ENCODE measurements around the gene ECSCR.
A peak's percentile ranks its signal among the peaks of the same experiment; 100 is the strongest.
"Not testable (repeated sequence)": the region's sequence is repeated elsewhere in the genome, so short reads cannot be mapped to it uniquely, and the experiment has no call there.

Gene ECSCR

GRCh38 chr5:139486201-139486600 is 23.7 kb upstream of the ECSCR start:
- 63 to 67% methylated on average over 6 to 7 of the region's 7 CpGs for WGBS, 2 experiments (ENCODE audit: insufficient coverage in 2 of 2)
- H3K27ac ChIP-seq (ENCODE audit: low read depth, low read length, severe bottlenecking), result no peak overlapping the region
- H3K36me3 ChIP-seq (ENCODE audit: control insufficient read depth, insufficient read depth, low read length), result no peaks in the 10 kb centered on the region
- no peaks in the 10 kb centered on the region for H3K4me1 ChIP-seq (ENCODE audit: control insufficient read depth, insufficient read depth, low read length, poor library complexity, severe bottlenecking)
- H3K9me3 ChIP-seq (ENCODE audit: control insufficient read depth, low read length), result no peaks in the 10 kb centered on the region
- H3K4me3 ChIP-seq (ENCODE audit: extremely low read depth, insufficient read depth, low read length, poor library complexity, severe bottlenecking), result no peak overlapping the region

DNA sequence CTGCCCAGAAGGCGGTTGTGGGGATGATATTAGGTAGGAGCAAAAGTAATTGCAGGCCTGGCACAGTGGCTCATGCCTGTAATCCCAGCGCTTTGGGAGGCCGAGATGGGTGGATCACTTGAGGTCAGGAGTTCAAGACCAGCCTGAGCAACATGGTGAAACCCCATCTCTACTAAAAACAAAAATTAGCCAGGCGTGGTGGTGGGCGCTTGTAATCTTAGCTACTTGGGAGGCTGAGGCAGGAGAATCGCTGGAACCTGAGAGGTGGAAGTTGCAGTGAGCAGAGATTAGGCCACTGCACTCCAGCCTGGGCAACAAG is 20.3 kb upstream of the ECSCR start:
- not testable (repeated sequence) for H3K36me3 ChIP-seq (ENCODE audit: control insufficient read depth, insufficient read depth, low read length); H3K4me1 ChIP-seq (ENCODE audit: control insufficient read depth, insufficient read depth, low read length, poor library complexity, severe bottlenecking); H3K27ac ChIP-seq (ENCODE audit: low read depth, low read length, severe bottlenecking); H3K9me3 ChIP-seq (ENCODE audit: control insufficient read depth, low read length); H3K4me3 ChIP-seq (ENCODE audit: extremely low read depth, insufficient read depth, low read length, poor library complexity, severe bottlenecking)
- 91 to 93% methylated on average over 4 to 5 of the region's 6 CpGs for WGBS, 2 experiments (ENCODE audit: insufficient coverage in 2 of 2)

DNA sequence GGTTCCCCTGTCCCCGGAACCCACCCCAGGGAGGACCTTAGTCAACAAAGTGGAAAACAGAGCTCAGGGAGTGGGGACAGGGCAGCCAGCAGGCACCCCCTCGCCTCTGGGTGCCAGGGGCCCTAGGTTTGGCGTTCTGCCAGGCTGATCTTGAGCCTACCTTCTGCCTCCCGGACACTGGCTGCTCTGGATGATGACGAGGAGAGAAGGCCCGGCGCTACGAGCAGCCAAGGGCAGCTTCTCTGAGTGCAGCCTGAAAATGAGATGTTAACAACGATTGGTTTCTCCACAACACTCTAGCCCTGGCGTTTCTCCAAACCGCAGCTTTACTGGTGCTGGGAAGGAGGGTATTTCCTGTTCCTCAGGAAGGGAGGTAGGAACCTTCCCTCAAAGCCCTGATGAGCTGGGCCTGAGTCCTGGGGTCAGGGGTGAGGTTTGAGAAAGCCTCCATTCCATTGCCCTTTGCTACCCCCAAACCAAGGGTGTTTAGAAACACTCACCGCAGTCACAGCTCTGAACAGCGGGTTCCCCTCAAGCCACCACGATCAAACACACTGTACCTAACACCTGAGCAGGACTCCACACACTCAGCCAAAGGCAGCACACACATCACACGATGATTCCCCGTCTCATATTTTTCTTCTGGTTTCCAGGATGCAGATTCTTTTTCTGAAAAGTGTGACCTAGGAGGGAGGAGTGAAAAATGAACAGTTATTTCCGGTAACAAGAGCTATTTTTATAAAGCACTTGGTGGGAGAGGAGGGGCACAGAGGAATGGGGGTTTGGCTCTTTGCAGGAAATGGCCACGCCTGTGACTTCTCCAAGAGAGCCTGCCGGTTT is 19.7 kb upstream of the ECSCR start, which contains the start of gene STING1:
STING1 (minus strand) TSS at position 709 of the 840 bp plus-strand sequence. CDS start 1,054 bp downstream, outside the sequence.
- no peak within 1 kb of the TSS for H3K27ac ChIP-seq (ENCODE audit: low read depth, low read length, severe bottlenecking)
- no peak within 1 kb of the TSS for H3K4me3 ChIP-seq (ENCODE audit: extremely low read depth, insufficient read depth, low read length, poor library complexity, severe bottlenecking)
- H3K4me1 ChIP-seq (ENCODE audit: control insufficient read depth, insufficient read depth, low read length, poor library complexity, severe bottlenecking), result no peaks in the 10 kb centered on the region
- H3K36me3 ChIP-seq (ENCODE audit: control insufficient read depth, insufficient read depth, low read length), result no peaks in the 10 kb centered on the region
- WGBS, 2 experiments (ENCODE audit: insufficient coverage in 2 of 2), result 89 to 93% methylated on average over 15 of the region's 19 CpGs
- no peaks in the 10 kb centered on the region for H3K9me3 ChIP-seq (ENCODE audit: control insufficient read depth, low read length)

GRCh38 chr5:139481580-139482049 is 19.1 kb upstream of the ECSCR start:
- no peak overlapping the region for H3K4me3 ChIP-seq (ENCODE audit: extremely low read depth, insufficient read depth, low read length, poor library complexity, severe bottlenecking)
- WGBS, 2 experiments (ENCODE audit: insufficient coverage in 2 of 2), result 85 to 88% methylated on average over 5 of the region's 5 CpGs
- H3K4me1 ChIP-seq (ENCODE audit: control insufficient read depth, insufficient read depth, low read length, poor library complexity, severe bottlenecking), result no peaks in the 10 kb centered on the region
- H3K27ac ChIP-seq (ENCODE audit: low read depth, low read length, severe bottlenecking), result no peak overlapping the region
- H3K36me3 ChIP-seq (ENCODE audit: control insufficient read depth, insufficient read depth, low read length), result no peaks in the 10 kb centered on the region
- H3K9me3 ChIP-seq (ENCODE audit: control insufficient read depth, low read length), result no peaks in the 10 kb centered on the region

GRCh38 chr5:139481122-139481533 is 18.6 kb upstream of the ECSCR start:
- Histone ChIP-seq H3K9me3 (ENCODE audit: control insufficient read depth, low read length) (no peaks in the 10 kb centered on the region), H3K4me3 (ENCODE audit: extremely low read depth, insufficient read depth, low read length, poor library complexity, severe bottlenecking) (no peak overlapping the region), H3K27ac (ENCODE audit: low read depth, low read length, severe bottlenecking) (no peak overlapping the region), H3K36me3 (ENCODE audit: control insufficient read depth, insufficient read depth, low read length) (no peaks in the 10 kb centered on the region), H3K4me1 (ENCODE audit: control insufficient read depth, insufficient read depth, low read length, poor library complexity, severe bottlenecking) (no peaks in the 10 kb centered on the region)
- WGBS, 2 experiments (ENCODE audit: insufficient coverage in 2 of 2), result 96% methylated on average over 11 to 12 of the region's 12 CpGs

- H3K9me3 ChIP-seq (ENCODE audit: control insufficient read depth, low read length); H3K4me3 ChIP-seq (ENCODE audit: extremely low read depth, insufficient read depth, low read length, poor library complexity, severe bottlenecking); H3K36me3 ChIP-seq (ENCODE audit: control insufficient read depth, insufficient read depth, low read length); H3K4me1 ChIP-seq (ENCODE audit: control insufficient read depth, insufficient read depth, low read length, poor library complexity, severe bottlenecking); H3K27ac ChIP-seq (ENCODE audit: low read depth, low read length, severe bottlenecking): not testable (repeated sequence)
- WGBS, 2 experiments (ENCODE audit: insufficient coverage in 2 of 2), result 100% methylated on average over 1 of the region's 4 CpGs; no CpG with 5 or more reads in 1 of the 2 experiments
Measured at GRCh38 chr5:139479729-139480128, 17.2 kb upstream of the ECSCR start.

DNA sequence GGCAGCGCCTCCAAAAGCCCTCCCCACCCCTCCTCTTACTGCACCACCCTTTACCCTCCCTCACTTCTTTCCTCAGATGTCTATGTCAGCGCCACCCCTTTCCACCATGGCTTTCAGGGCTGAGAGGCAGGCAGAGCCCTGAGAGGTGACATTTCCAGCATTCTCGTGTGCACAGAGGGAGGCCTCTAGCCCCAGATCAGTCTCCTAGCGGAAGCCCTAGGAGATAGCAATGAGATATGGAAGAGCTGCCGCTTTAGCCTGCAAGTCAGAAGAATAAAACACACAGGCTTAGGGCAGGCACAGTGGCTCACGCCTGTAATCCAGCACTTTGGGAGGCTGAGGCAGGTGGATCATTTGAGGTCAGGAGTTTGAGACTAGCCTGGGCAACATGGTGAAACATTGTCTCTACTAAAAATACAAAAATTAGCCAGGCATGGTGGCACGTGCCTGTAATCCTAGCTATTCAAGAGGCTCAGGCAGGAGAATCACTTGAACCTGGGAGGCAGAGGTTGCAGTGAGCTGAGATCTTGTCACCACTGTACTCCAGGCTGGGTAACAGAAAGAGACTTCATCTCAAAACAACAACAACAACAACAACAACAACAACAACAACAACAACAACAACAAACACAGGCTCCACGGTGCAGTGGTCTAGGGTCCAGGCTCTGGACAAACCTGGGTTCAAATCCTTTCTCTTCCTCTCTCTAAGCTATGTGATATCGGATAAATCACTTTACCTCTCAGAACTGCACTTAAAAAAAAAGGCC is 16.3 kb upstream of the ECSCR start:
- H3K4me1 ChIP-seq (ENCODE audit: control insufficient read depth, insufficient read depth, low read length, poor library complexity, severe bottlenecking); H3K36me3 ChIP-seq (ENCODE audit: control insufficient read depth, insufficient read depth, low read length); H3K9me3 ChIP-seq (ENCODE audit: control insufficient read depth, low read length); H3K27ac ChIP-seq (ENCODE audit: low read depth, low read length, severe bottlenecking); H3K4me3 ChIP-seq (ENCODE audit: extremely low read depth, insufficient read depth, low read length, poor library complexity, severe bottlenecking): not testable (repeated sequence)
- 78 to 85% methylated on average over 6 to 7 of the region's 9 CpGs for WGBS, 2 experiments (ENCODE audit: insufficient coverage in 2 of 2)

GRCh38 chr5:139475865-139476617 is 13.5 kb upstream of the ECSCR start:
- Histone ChIP-seq H3K27ac (ENCODE audit: low read depth, low read length, severe bottlenecking) (no peak overlapping the region), H3K4me3 (ENCODE audit: extremely low read depth, insufficient read depth, low read length, poor library complexity, severe bottlenecking) (no peak overlapping the region), H3K36me3 (ENCODE audit: control insufficient read depth, insufficient read depth, low read length) (no peaks in the 10 kb centered on the region), H3K4me1 (ENCODE audit: control insufficient read depth, insufficient read depth, low read length, poor library complexity, severe bottlenecking) (peaks cover 8% of the 10 kb centered on the region), H3K9me3 (ENCODE audit: control insufficient read depth, low read length) (no peaks in the 10 kb centered on the region)
- 93 to 98% methylated on average over 5 to 6 of the region's 13 CpGs for WGBS, 2 experiments (ENCODE audit: insufficient coverage in 2 of 2)

DNA sequence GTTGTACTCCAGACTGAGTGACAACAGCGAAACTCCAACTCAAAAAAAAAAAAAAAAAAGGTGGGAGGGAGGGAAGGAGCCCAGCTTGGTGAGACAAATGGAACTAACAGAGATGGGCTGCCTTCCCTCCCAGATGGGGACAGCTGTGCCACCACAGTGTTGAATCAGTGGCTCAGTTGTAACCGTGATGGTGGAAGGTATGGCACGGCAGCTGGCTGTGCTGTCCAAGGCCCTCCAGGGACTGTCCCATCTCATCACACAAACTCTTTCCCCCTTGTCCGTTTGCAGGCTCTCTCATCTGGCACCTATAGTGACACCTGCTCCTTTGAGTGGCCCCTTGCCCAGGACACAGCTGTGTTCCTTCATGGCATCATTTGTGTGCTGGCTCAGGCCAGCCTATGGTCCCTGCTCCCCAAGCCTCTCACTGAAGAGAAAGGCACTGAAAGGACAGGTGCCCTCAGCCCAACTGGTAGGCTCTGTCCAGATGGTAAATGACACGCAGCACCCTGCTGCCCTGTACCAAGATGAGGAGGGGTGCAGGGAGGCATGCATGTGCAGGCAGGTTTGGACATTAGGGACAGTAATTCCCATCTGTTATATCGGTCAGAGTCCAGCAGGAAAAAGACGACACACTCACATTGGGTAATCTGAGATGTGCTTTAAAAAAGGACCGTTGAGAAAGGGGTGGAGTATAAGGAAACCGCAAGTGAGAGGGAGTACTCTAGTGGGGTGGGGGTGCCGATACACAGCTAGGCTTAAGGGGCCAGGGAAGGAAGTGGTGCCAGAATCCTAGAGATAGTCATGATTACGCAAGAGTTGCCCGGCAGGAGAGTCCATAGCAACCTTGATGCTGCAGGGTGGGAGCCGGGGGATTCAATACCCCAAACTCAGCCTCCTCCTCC is 12.6 kb upstream of the ECSCR start:
- H3K4me3 ChIP-seq (ENCODE audit: extremely low read depth, insufficient read depth, low read length, poor library complexity, severe bottlenecking), result no peak overlapping the region
- no peaks in the 10 kb centered on the region for H3K36me3 ChIP-seq (ENCODE audit: control insufficient read depth, insufficient read depth, low read length)
- 87 to 91% methylated on average over 8 to 10 of the region's 13 CpGs for WGBS, 2 experiments (ENCODE audit: insufficient coverage in 2 of 2)

GRCh38 chr5:139473565-139473964 is 11.0 kb upstream of the ECSCR start:
- H3K4me1 ChIP-seq (ENCODE audit: control insufficient read depth, insufficient read depth, low read length, poor library complexity, severe bottlenecking), result peaks cover 8% of the 10 kb centered on the region
- no peaks in the 10 kb centered on the region for H3K36me3 ChIP-seq (ENCODE audit: control insufficient read depth, insufficient read depth, low read length)
- 96 to 100% methylated on average over 1 to 2 of the region's 2 CpGs for WGBS, 2 experiments (ENCODE audit: insufficient coverage in 2 of 2)
- no peak overlapping the region for H3K4me3 ChIP-seq (ENCODE audit: extremely low read depth, insufficient read depth, low read length, poor library complexity, severe bottlenecking)
- H3K27ac ChIP-seq (ENCODE audit: low read depth, low read length, severe bottlenecking), result peak overlapping the region; percentile 64
- no peaks in the 10 kb centered on the region for H3K9me3 ChIP-seq (ENCODE audit: control insufficient read depth, low read length)

More for the DNA sequence above, 12.6 kb upstream of the ECSCR start:
- Histone ChIP-seq H3K27ac (ENCODE audit: low read depth, low read length, severe bottlenecking) (no peak overlapping the region), H3K4me1 (ENCODE audit: control insufficient read depth, insufficient read depth, low read length, poor library complexity, severe bottlenecking) (peaks cover 8% of the 10 kb centered on the region), H3K9me3 (ENCODE audit: control insufficient read depth, low read length) (no peaks in the 10 kb centered on the region)

All from mesodermal cell (in vitro differentiated cells).